LHCN-M2 (cell line): Measurements from ENCODE around the gene HCFC1. TPM values are rescaled to one million over a fixed set of nuclear protein-coding genes. Genes with fewer than 3 reads are reported as not detected.

Experiments
- DNase-seq: peaks from one replicate; pipeline ENCODE4 v3.0.0-alpha.2; 2012; ENCODE audit warnings: low read depth
- total RNA-seq: library from RNA; depleted of rRNA; stranded (reverse); fragments of >200 nt; gene quantifications from 2 replicates; pipeline ENCODE4 v1.2.3, GENCODE V29; 2014

HCFC1 gene
- total RNA-seq, 1 experiment from 2014 or later = 37.4 TPM

GRCh38 chrX:153974726-153975286 lies 3.2 kb upstream of the HCFC1 start:
- DNase-seq = no peak

GRCh38 chrX:153974003-153974725 lies 2.5 kb upstream of the HCFC1 start:
- no peak for DNase-seq

- DNase-seq = no peak
These were observed 1.7 kb upstream of the HCFC1 start for GRCh38 chrX:153973127-153974002.

- DNase-seq = peak; percentile 89
These were observed 929 bp upstream of the HCFC1 start, which contains the start of gene TMEM187 for GRCh38 chrX:153972368-153973126. TSS of gene TMEM187 (plus strand) at chrX:153972754. CDS start at chrX:153982063, 9,309 bp downstream.

- DNase-seq = peak; percentile 84
These were observed 531 bp downstream of the HCFC1 start for GRCh38 chrX:153971124-153971449.

GRCh38 chrX:153970357-153971123 lies 1.1 kb downstream of the HCFC1 start:
- DNase-seq = peak; percentile 69

GRCh38 chrX:153969904-153970356 lies 1.7 kb downstream of the HCFC1 start:
- DNase-seq = peak; percentile 25

- no peak for DNase-seq
These were observed 2.3 kb downstream of the HCFC1 start for GRCh38 chrX:153969125-153969903.

- peak; percentile 69 for DNase-seq
These were observed 2.9 kb downstream of the HCFC1 start for GRCh38 chrX:153968754-153969124.

GRCh38 chrX:153968255-153968654 lies 3.4 kb downstream of the HCFC1 start:
- DNase-seq = no peak

- DNase-seq = no peak
These were observed 3.9 kb downstream of the HCFC1 start for GRCh38 chrX:153967536-153968224.

GRCh38 chrX:153966841-153967535 lies 4.6 kb downstream of the HCFC1 start:
- DNase-seq = peak; percentile 34

- DNase-seq = peak; percentile 46
These were observed 5.3 kb downstream of the HCFC1 start for GRCh38 chrX:153966283-153966688.

- DNase-seq = no peak
These were observed 6.2 kb downstream of the HCFC1 start for GRCh38 chrX:153965406-153965805.

GRCh38 chrX:153964105-153964504 lies 7.5 kb downstream of the HCFC1 start:
- no peak for DNase-seq

GRCh38 chrX:153963546-153963945 lies 8.1 kb downstream of the HCFC1 start:
- no peak for DNase-seq

GRCh38 chrX:153961292-153961691 lies 10.3 kb downstream of the HCFC1 start:
- no peak for DNase-seq

- DNase-seq = no peak
These were observed 10.8 kb downstream of the HCFC1 start for GRCh38 chrX:153960786-153961185.

- DNase-seq = no peak
These were observed 11.5 kb downstream of the HCFC1 start for GRCh38 chrX:153960077-153960476.
